Renal cortex interstitium (tissue), 11 donors: Measurements from ENCODE around the gene CYTH1. TPM values are rescaled to one million over a fixed set of nuclear protein-coding genes. Genes with fewer than 3 reads are reported as not detected.
"Not testable (repeated sequence)": the region's sequence is repeated elsewhere in the genome, so short reads cannot be mapped to it uniquely, and the experiment has no call there.

Experiments used
- DNase-seq, 11 donors: peaks; one replicate each; pipeline ENCODE4 v3.0.0-alpha.2; 2013; ENCODE audit warnings: low read depth in 9 of 11, low spot score in 4 of 11; ENCODE audit errors: extremely low read depth in 1 of 11
- polyA plus RNA-seq, 3 donors: library from polyadenylated mRNA; unstranded; fragments of 120-200 nt; gene quantifications; one replicate each; pipeline ENCODE4 v1.2.1, GENCODE V29; 2013; ENCODE audit not compliant: insufficient read length in 3 of 3

The CYTH1 gene
- polyA plus RNA-seq, 3 donors, result 23.1 to 26.3 (median 23.2) TPM

GRCh38 chr17:78793968-78794367, 11.9 kb upstream of the CYTH1 start:
- no peak for DNase-seq

GRCh38 chr17:78793415-78793814, 11.3 kb upstream of the CYTH1 start:
- DNase-seq, result no peak

GRCh38 chr17:78791840-78792709, 10.0 kb upstream of the CYTH1 start:
- DNase-seq, result no peak

DNA sequence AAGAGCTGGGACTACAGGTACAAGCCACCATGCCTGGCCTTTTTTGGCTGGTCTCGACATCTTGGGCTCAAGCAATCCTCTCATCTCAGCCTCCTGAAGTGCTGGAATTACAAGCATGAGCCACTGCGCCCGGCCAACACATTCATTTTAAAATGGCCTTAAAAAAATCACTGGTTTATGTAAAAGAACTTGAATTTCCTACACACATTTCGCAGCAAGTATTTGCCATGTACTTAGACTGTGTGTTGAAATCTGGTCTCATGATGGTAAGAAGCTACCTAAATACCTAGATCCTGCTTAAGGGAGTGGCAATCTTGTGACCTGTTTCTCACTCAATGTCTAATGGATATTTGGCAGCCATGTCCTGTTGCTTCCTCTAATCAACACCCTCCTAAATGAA, 8.5 kb upstream of the CYTH1 start:
- no peak for DNase-seq

GRCh38 chr17:78789663-78790181, 7.6 kb upstream of the CYTH1 start:
- DNase-seq, result no peak

GRCh38 chr17:78789149-78789662, 7.1 kb upstream of the CYTH1 start:
- no peak for DNase-seq

DNA sequence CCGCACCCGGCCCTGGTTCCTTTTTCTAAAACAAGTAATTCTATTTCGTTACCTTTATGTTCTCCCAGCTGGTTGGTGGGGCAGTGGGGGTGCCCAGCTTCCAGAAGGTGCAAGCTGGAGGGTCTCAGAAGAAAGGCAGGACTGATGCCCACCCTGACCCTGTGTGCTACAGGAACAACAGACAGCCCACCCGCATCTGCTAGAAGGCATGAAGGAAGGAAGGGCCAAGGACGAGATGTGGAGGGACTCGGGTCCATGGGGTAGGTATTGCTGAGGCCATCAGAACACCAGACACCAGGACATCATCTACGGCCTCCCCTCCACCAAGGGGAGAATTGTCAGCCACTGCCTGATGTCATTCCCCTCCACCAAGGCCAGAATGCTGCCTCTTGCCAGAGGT, 6.4 kb upstream of the CYTH1 start:
- no peak for DNase-seq

DNA sequence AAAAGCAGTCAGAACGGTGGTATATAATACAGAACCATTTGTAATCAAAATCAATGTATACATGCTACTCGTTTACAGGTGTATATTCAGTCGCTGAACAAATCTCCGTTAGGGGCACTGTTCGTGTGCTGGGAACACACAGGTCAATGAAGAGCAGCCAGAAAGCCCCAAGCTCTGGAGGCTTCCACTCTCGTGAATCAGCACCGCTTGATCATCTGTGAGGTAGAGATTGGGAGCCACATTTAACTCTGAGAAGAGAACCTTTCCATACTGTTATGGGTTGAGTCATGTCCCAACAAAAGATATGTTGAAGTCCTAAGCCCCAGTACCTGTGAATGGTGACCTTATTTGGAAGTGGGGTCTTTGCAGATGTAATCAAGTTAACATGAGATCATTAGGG, 5.4 kb upstream of the CYTH1 start:
- no peak for DNase-seq

- no peak for DNase-seq
Observed at GRCh38 chr17:78785663-78786057, 3.6 kb upstream of the CYTH1 start.

DNA sequence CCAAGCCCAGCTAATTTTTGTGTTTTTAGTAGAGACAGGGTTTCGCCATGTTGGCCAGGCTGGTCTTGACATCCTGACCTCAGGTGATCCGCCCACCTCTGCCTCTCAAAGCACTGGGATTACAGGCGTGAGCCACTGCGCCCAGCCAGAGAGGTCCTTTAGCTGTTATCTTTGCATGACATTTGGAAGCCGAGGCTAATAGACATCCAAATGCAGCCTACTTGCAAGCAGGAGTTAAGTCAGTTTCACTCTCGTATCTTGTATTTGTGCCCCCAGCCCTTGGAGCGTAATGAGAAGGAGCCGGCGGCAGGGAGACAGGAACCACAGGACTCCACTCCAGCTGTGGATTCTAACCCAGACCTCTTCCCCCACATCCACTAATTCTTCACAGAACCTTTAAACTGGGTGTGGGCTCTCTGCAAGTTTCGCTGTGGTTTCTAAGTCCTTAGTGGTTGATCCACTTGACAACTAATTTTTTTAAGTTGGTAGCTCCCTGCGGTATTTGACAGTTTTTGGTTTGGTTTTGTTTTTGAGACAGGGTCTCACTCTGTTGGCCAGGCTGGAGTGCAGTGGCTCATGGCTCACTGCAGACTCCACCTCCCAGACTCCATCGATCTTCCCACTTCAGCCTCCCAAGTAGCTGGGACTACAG, 3.1 kb upstream of the CYTH1 start:
- DNase-seq, result no peak

DNA sequence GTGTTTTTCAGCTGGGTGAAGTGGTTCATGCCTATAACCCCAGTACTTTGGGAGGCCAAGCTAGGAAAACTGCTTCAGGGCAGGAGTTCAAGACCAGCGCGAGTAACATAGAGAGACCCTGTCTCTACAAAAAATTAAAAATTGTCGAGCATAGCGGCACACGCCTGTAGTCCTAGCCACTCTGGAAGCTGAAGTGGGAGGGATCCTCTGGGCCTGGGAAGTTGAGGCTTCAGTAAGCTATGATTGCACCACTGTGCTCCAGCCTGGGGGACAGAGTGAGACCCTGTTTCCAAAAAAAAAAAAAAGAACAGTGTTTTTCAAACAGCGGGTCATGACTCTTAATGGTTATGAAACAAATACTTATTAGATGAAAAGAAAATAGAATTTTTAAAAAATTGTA, 2.3 kb upstream of the CYTH1 start:
- no peak for DNase-seq

DNA sequence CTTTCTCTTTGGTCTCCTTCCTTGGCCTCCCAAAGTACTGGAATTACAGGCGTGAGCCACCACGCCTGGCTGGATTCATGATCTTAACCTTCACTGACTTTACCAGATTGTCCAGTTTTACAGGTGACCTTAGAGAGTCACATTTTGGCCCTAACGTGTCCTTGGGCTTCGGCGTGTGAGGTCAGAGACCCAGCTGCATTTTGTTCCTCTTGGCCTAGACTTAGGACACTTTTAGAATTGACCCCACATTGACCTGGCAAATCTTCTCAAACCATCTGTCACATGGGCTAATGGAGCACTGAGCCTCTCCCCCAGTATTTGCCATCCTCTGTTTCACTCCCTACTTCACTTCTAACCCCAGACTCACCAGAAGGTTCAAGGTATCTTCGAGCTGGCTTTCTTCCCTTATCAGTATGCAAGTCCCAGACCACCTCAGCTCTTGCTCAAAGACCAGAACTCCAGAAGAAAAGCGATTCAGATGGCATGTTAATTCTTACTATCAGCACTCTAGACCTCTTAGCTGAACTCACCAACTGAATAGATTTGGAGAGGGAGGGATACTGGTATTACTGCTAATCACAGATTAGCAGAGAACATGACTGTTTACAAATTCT, 1.7 kb upstream of the CYTH1 start:
- no peak for DNase-seq

DNA sequence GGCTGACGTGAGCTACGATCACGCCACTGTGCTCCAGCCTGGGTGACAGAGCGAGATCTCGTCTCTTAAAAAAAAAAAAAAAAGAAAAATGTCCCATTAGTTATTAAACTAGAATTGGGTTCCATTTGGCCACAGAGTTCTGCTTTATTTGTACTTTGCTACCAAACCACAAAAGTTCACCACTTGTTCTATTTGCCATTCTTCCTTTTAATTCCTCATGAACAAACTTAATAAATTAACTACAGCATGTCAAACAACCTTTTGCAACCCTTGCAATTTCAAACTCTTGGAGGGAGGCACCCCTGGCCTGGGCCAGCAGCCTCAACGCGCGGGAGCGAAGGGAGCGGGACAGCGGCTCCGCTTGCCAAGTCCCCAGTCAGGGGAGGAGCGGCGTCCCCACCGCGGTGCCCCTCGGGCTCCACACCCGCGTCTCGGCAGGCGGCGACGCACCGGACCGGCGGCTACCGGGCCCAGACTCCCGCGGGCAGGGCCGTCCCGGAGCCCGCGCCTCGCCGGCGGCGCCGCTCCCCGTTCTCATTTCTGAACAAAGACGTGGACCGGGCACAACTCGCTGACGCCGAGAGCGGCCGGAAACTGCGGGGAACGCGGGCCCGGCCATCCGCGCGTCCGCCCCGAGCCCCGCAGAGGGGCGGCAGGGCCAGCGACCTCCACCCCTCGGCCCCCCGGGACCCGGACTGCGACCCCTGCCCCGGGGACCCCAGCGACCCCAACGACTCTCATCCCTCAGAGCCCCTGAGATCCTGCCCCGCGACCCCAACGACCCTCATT, 775 bp downstream of the CYTH1 start:
- DNase-seq, result no peak

GRCh38 chr17:78780335-78780734, 1.7 kb downstream of the CYTH1 start:
- no peak for DNase-seq

DNA sequence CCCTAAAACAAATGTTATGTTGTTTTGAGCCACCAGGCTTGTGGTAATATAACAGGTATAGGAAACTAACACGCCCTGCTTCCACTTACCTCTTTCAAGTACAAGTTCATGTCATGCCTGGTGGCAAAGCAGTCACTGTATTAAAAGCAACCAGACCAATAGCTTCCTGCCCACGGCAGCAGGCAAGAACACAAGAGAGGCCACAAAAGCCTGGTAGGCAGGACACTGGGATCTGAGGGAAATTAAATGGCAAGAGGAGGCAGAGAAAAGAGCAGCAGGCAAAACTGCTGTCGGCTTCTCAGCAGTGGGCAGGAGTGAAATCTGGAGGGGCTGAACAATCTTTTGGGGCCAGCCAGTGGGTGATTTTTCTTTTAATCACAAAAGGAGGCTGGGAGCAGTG, 2.2 kb downstream of the CYTH1 start:
- no peak for DNase-seq

- not testable (repeated sequence) for DNase-seq
Observed at GRCh38 chr17:78779286-78779651, 2.8 kb downstream of the CYTH1 start.

- no peak for DNase-seq
Observed at GRCh38 chr17:78777881-78778280, 4.2 kb downstream of the CYTH1 start.

DNA sequence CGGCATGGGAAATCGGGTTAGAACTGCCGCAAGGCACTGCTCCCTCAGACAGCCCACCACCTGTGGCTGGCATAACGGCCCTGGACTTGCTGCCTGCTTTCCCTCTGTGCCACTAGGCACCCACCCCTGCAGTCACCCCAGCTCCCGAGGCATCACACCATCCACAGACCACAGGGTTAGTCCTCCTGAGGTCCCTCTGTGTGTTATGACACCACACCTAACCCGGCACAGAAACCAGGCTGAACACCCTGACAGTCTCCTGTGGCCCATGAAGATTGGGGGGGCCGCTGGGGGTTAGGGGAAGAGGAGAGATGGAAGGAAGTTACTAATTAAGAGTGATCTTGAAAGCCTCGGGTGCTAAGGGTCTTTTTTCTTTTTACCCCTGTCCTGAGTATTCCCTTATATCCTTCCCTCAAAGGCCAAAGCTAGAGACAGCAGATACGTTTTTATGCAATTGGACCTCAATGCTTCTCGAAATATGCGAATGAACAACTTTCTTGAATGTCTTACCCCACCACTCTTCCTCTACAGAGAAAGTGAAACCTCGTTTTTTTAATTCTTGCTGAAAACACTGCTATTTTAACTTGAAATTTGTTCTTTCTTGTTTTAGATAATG, 7.0 kb downstream of the CYTH1 start:
- no peak for DNase-seq

GRCh38 chr17:78774453-78774852, 7.6 kb downstream of the CYTH1 start:
- DNase-seq, result no peak
